HEK293T (cell line): ENCODE data around the gene PTGER1.
A peak's percentile ranks its signal among the peaks of the same experiment; 100 is the strongest.

ENCODE experiments used
- CTCF ChIA-PET: fragments of 350-600 bp; formaldehyde crosslinking; extraction: SDS; loops from one replicate; lab custom pipeline; 2021; ENCODE audit warnings: antibody characterized with exemption, inconsistent platforms; lab: Yijun Ruan, JAX
- POLR2A ChIA-PET: fragments of 350-600 bp; formaldehyde crosslinking; extraction: SDS; loops from one replicate; lab custom pipeline; 2020; ENCODE audit warnings: antibody characterized with exemption, inconsistent platforms; lab: Yijun Ruan, JAX
- DNase-seq: peaks from one replicate; pipeline ENCODE4 v3.0.0; 2012; ENCODE audit warnings: mixed read lengths; ENCODE audit errors: extremely low spot score
- ARNT ChIP-seq: fragments of 450-650 bp; IDR thresholded peaks from 2 replicates; pipeline ENCODE4 v1.6.1; 2017; ENCODE audit warnings: mild to moderate bottlenecking
- BHLHE40 ChIP-seq: fragments of 450-650 bp; IDR thresholded peaks from 2 replicates; pipeline ENCODE4 v1.6.1; 2016; ENCODE audit warnings: mild to moderate bottlenecking, moderate library complexity, borderline replicate concordance
- CTBP1 ChIP-seq: fragments of 450-650 bp; IDR thresholded peaks from 2 replicates; pipeline ENCODE4 v1.6.1; 2016; ENCODE audit warnings: borderline replicate concordance
- ELF4 ChIP-seq: fragments of 450-650 bp; IDR thresholded peaks from 2 replicates; pipeline ENCODE4 v1.6.1; 2017; ENCODE audit warnings: antibody characterized with exemption
- FOXA1 ChIP-seq: fragments of 450-650 bp; IDR thresholded peaks from 2 replicates; pipeline ENCODE4 v1.6.1; 2016; ENCODE audit warnings: mild to moderate bottlenecking
- FOXK2 ChIP-seq: fragments of 450-650 bp; IDR thresholded peaks from 2 replicates; pipeline ENCODE4 v1.6.1; 2016; ENCODE audit warnings: mild to moderate bottlenecking
- FOXM1 ChIP-seq: fragments of 450-650 bp; IDR thresholded peaks from 2 replicates; pipeline ENCODE4 v1.6.1; 2017; ENCODE audit warnings: mild to moderate bottlenecking, borderline replicate concordance
- HDGF ChIP-seq: fragments of 450-650 bp; IDR thresholded peaks from 2 replicates; pipeline ENCODE4 v1.6.1; 2017; ENCODE audit warnings: antibody characterized with exemption, borderline replicate concordance
- L3MBTL2 ChIP-seq: fragments of 450-650 bp; conservative IDR thresholded peaks from 2 replicates; pipeline ENCODE4 v1.6.1; 2016; ENCODE audit warnings: mild to moderate bottlenecking
- LEF1 ChIP-seq: fragments of 450-650 bp; IDR thresholded peaks from 2 replicates; pipeline ENCODE4 v1.6.1; 2017; ENCODE audit warnings: mild to moderate bottlenecking, borderline replicate concordance
- NFRKB ChIP-seq: fragments of 450-650 bp; IDR thresholded peaks from 2 replicates; pipeline ENCODE4 v1.6.1; 2016; ENCODE audit warnings: mild to moderate bottlenecking, moderate library complexity
- SP1 ChIP-seq: fragments of 450-650 bp; IDR thresholded peaks from 2 replicates; pipeline ENCODE4 v1.6.1; 2017
- SUZ12 ChIP-seq: fragments of 450-650 bp; IDR thresholded peaks from 2 replicates; pipeline ENCODE4 v1.6.1; 2016; ENCODE audit warnings: mild to moderate bottlenecking
- TARDBP ChIP-seq: fragments of 450-650 bp; IDR thresholded peaks from 2 replicates; pipeline ENCODE4 v1.6.1; 2016
- ZNF384 ChIP-seq: fragments of 450-650 bp; IDR thresholded peaks from 2 replicates; pipeline ENCODE4 v1.6.1; 2016
- TF ChIP-seq, protein P1 (sequence below): fragments of 450-650 bp; IDR thresholded peaks from 2 replicates; pipeline ENCODE4 v1.6.1; 2016

The PTGER1 gene

DNA sequence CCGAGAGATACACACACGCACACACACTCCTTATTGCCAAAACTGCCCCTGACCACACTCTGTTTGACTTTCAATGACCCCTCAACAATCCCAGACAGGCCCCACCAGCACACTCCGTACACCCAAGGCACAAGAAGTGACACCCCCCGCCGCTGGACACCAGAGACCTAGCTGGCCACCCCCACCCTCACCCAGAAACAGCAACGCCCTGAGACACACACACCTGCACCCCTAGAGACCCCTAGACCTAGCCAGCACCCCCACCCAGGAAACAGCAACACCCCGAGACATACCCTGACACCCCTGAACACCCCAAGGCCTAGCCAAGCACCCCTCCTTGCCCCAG, 1.1 kb upstream of the PTGER1 start:
- TF ChIP-seq L3MBTL2 (no peak), CTBP1 (no peak), LEF1 (no peak), ARNT (no peak), SUZ12 (no peak), TARDBP (no peak), HDGF (no peak), FOXK2 (no peak), NFRKB (no peak), BHLHE40 (no peak), FOXM1 (no peak), FOXA1 (no peak), ELF4 (no peak), ZNF384 (no peak), SP1 (no peak)
- TF ChIP-seq, protein P1, sequence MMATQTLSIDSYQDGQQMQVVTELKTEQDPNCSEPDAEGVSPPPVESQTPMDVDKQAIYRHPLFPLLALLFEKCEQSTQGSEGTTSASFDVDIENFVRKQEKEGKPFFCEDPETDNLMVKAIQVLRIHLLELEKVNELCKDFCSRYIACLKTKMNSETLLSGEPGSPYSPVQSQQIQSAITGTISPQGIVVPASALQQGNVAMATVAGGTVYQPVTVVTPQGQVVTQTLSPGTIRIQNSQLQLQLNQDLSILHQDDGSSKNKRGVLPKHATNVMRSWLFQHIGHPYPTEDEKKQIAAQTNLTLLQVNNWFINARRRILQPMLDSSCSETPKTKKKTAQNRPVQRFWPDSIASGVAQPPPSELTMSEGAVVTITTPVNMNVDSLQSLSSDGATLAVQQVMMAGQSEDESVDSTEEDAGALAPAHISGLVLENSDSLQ, result no peak
- POLR2A ChIA-PET, result no interaction called here
- CTCF ChIA-PET, result no interaction called here
- no peak for DNase-seq

DNA sequence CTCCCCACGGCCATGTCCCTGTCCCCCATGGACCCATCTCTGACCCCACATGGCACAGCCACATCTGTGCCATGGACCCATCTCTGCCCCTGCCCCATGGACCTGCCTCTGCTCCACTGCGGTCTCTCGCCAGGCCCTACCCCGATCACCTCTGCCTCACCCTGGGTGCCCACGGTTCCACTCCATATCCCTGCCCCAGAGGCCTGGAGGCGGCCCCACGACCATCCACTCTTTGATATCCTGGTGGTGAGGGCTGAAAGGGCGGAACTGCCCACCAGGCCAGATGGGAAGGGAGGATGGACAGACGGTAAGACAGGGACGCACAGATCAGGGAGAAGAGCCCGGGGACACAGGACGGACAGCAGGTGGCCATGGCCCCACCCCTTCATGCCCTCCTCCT, 327 bp downstream of the PTGER1 start:
- DNase-seq, result no peak
- no peak for TF ChIP-seq FOXM1
- TF ChIP-seq FOXA1, result no peak
- TF ChIP-seq BHLHE40, result no peak
- no peak for TF ChIP-seq NFRKB
- no peak for TF ChIP-seq CTBP1
- TF ChIP-seq ELF4, result no peak
- no peak for TF ChIP-seq L3MBTL2
- TF ChIP-seq ZNF384, result no peak
- no peak for TF ChIP-seq LEF1
- no peak for TF ChIP-seq SP1
- no peak for TF ChIP-seq SUZ12
- TF ChIP-seq, protein P1, result no peak
- TF ChIP-seq FOXK2, result no peak
- no peak for TF ChIP-seq TARDBP
- TF ChIP-seq ARNT, result no peak
- no peak for TF ChIP-seq HDGF
- ChIA-PET CTCF (interaction anchor here (0.9 kb wide), 1 partner anchor 69 kb away, joined by 3 read pairs; no protein-coding TSS in a partner anchor), POLR2A (no interaction called here)

DNA sequence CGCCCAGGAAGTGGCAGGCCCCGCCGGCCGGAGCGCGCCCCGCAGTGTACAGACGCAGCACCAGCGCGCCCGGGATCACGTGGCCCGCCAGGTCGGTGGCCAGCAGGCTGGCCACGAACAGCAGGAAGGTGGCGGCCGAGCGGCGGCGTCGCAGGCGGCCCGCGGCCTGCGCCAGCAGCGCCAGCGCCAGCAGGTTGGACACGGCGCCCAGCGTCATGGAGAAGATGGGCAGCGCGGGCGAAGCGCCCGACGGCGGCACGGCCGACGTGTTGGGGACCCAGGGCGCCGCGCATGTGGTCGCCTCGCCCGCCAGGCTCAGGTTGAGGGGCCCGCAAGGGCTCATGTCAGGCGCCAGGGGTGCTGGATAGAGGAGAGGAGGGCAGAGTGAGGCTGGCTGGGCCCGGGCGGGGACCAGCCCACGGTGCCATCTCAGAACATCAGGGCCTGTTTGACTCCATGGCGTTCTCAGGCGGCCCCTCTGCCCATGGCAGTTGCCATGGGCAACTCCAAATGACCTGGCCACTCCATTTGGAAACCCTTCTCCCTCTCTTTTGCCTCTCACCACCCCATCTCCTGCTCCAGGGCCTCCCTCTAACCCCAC, 1.1 kb downstream of the PTGER1 start:
- ChIA-PET POLR2A (no interaction called here), CTCF (no interaction called here)

DNA sequence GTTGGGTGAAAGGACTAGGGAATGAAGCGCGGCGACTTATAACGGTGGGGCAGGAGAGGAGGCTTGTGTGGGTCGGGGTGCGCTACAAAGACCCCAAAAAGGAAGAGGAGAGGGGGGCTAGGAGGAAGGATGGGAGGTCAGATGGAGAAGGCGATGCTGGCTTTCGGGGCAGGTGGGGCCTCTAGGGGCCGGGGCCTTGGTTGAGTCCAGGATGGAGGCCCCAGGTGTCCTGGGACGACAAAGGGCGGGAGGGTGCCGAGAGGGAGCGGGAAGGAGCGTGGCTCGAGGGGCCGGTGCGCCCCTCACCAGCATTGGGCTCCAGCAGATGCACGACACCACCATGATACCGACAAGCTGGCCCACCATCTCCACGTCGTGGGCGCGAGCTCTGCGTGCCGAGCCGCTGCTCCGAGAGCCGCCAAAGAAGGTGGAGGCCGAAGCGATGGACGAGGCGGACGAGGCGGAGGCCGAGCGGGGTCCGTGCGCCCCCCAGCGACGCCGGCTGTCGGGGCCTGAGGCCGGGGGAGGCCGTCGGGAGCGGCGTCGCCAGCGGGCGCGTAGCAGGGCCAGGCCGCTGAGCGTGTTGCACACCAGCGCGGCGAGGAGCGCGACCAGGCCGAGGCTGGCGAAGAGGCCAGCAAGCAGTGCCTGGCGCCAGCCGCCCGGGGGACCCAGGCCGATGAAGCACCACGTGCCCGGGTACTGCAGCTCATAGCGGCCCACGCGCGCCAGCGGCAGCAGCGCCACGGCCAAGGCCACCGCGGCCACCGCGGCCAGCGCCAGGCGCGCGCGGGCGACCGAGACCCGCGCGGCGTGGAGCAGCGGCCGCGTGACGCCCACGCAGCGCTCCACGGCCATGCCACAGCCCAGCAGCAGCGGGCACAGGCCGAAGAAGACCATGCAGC, 1.8 kb downstream of the PTGER1 start:
- POLR2A ChIA-PET, result no interaction called here
- no peak for DNase-seq
- CTCF ChIA-PET, result interaction anchor here (0.6 to 1.8 kb wide), 4 partner anchors 8 to 35 kb away, joined by 3 to 9 read pairs (median 4); no protein-coding TSS in a partner anchor
- TF ChIP-seq NFRKB (no peak), CTBP1 (no peak), FOXM1 (no peak), FOXK2 (no peak), L3MBTL2 (no peak)

More for the DNA sequence above, 1.1 kb downstream of the PTGER1 start:
- TF ChIP-seq BHLHE40 (no peak), NFRKB (no peak), TARDBP (no peak), ELF4 (no peak), FOXA1 (no peak), FOXK2 (no peak), CTBP1 (no peak), SUZ12 (no peak), ARNT (no peak), L3MBTL2 (no peak), FOXM1 (no peak), HDGF (no peak), LEF1 (no peak), SP1 (no peak), ZNF384 (no peak)
- TF ChIP-seq, protein P1, result no peak
- DNase-seq, result no peak

DNA sequence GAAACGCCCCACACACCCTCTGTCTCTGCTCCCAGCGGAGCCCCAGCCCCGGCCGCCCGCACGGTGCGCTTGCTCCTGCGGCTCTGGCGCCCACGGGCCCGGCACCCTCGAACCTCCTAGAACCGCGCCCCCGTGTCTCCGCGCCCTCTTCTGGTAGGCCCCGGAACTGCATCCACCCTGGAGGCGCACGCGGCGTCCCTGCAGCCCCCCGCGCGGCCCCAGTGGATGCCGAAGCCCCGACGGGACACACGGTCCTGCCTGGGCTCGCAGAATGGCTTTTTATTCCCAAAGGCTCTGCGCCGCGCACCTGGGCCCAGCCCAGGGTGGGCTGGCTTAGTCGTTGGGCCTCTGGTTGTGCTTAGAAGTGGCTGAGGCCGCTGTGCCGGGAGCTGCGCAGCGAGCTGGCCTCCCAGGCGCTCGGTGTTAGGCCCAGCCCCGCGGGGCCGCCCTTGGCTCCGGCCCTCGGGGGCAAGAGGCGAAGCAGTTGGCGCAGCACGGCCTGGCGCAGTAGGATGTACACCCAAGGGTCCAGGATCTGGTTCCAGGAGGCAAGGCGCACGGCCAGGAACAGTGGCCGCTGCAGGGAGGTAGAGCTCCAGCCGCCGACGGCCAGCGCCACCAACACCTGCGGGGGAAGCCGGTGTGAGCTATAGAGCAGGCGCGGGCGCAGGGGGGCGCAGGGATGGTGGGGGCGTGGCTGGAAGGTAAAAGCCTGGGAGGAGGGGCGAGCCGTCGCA, 2.8 kb downstream of the PTGER1 start:
- TF ChIP-seq L3MBTL2, result peak; percentile 70
- TF ChIP-seq TARDBP, result no peak
- ChIA-PET CTCF (interaction anchor here (0.6 to 1.8 kb wide), 4 partner anchors 9 to 35 kb away, joined by 3 to 9 read pairs (median 4); no protein-coding TSS in a partner anchor), POLR2A (no interaction called here)
- DNase-seq, result peak; percentile 80
